ENCODE results near the gene TFR2.

- no peak for TF ChIP-seq POLR2AphosphoS5 (IDR thresholded peaks at IDR 0.05; ENCODE audit: low read depth, low read length)
- no peak for TF ChIP-seq CTCF (IDR thresholded peaks at IDR 0.05)
Measured at GRCh38 chr7:100613412-100614175, 27.8 kb downstream of the TFR2 start.
